ENCODE measurements around the gene PNKP.

Gene PNKP

DNA sequence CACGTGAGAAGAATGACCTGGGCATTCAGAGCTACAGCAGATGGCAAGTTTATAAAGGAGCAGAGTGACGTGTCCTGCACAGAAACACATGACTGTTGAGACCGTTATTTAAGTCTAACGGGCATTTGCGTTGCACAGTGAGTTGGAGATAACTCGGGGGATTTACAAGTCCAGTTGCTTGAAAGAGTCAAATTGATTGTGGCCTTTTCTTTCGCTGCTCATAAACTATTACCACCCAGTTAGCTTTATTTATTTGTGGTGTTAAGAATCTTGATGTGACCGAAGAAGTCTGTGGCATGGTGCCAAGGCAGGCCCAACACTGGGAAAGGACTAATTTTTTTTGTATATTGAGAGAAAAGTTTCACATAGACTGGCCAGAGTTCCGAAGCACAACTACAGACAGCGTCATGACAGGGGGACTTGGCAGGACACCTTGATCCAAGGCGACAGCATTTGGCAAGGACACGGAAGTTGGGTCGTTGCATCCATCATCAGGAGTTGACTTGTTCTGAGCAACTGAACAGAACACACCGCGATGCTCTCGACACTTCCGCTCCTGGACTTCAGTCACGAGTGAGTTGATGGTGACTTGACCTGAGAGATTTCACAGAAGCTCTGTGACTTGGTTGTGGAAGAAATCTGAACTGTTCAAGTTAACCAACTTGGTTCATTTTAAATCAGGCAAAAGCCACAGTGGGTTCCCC, 28.3 kb downstream of the PNKP start:
- in situ Hi-C loops (cut with HindIII; ENCODE audit: low sequenced_read_pairs) = no loop called here
- no peak for DNase-seq (ENCODE audit: low read depth, low spot score)
- no peak overlapping the region for H3K4me3 ChIP-seq (ENCODE audit: low read depth, low read length)
- TF ChIP-seq, protein P1, sequence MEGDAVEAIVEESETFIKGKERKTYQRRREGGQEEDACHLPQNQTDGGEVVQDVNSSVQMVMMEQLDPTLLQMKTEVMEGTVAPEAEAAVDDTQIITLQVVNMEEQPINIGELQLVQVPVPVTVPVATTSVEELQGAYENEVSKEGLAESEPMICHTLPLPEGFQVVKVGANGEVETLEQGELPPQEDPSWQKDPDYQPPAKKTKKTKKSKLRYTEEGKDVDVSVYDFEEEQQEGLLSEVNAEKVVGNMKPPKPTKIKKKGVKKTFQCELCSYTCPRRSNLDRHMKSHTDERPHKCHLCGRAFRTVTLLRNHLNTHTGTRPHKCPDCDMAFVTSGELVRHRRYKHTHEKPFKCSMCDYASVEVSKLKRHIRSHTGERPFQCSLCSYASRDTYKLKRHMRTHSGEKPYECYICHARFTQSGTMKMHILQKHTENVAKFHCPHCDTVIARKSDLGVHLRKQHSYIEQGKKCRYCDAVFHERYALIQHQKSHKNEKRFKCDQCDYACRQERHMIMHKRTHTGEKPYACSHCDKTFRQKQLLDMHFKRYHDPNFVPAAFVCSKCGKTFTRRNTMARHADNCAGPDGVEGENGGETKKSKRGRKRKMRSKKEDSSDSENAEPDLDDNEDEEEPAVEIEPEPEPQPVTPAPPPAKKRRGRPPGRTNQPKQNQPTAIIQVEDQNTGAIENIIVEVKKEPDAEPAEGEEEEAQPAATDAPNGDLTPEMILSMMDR (IDR thresholded peaks at IDR 0.05; ENCODE audit: low read depth, low read length) = no peak

DNA sequence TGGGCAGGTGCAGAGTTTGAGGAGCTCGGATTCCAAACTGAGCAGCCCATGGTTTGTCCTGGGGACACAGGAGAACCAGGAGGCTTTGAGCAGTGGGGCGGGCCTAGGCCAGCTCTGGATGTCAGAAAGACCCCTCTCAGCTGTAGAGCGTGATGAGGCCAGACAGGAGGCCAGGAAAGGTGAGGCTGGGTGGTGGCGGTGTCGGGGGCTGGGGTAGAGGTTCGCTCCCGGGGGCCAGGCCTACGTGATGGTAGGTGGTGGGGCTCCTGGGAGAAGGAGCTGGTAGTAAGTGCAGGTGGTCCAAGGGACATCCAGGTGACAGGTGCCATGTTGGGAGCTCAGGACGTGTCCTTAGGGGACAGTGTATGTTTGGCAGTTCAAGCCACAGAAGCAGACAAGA, 30.0 kb downstream of the PNKP start:
- in situ Hi-C loops (cut with HindIII; ENCODE audit: low sequenced_read_pairs) = no loop called here
- H3K4me3 ChIP-seq (ENCODE audit: low read depth, low read length) = no peak overlapping the region
- DNase-seq (ENCODE audit: low read depth, low spot score) = no peak
- TF ChIP-seq, protein P1 (IDR thresholded peaks at IDR 0.05; ENCODE audit: low read depth, low read length) = no peak

DNA sequence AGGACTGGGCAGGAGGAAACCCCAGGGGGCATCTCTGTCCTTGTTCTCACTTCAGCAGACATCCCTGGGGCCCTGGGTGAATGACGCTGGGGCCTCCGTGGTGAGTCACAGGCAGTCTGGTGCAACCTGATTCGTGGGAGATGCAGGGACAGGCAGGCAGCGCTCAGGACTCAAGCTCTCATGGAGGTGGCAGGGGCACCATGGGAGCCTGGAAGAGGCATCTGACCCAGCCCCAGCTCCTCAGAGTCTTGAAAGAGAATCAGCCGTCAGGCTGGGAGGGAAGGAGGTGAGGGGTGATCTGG, 30.4 kb downstream of the PNKP start:
- H3K4me3 ChIP-seq (ENCODE audit: low read depth, low read length) = no peak overlapping the region
- DNase-seq (ENCODE audit: low read depth, low spot score) = peak; percentile 43
- in situ Hi-C loops (cut with HindIII; ENCODE audit: low sequenced_read_pairs) = no loop called here
- TF ChIP-seq, protein P1 (IDR thresholded peaks at IDR 0.05; ENCODE audit: low read depth, low read length) = no peak

DNA sequence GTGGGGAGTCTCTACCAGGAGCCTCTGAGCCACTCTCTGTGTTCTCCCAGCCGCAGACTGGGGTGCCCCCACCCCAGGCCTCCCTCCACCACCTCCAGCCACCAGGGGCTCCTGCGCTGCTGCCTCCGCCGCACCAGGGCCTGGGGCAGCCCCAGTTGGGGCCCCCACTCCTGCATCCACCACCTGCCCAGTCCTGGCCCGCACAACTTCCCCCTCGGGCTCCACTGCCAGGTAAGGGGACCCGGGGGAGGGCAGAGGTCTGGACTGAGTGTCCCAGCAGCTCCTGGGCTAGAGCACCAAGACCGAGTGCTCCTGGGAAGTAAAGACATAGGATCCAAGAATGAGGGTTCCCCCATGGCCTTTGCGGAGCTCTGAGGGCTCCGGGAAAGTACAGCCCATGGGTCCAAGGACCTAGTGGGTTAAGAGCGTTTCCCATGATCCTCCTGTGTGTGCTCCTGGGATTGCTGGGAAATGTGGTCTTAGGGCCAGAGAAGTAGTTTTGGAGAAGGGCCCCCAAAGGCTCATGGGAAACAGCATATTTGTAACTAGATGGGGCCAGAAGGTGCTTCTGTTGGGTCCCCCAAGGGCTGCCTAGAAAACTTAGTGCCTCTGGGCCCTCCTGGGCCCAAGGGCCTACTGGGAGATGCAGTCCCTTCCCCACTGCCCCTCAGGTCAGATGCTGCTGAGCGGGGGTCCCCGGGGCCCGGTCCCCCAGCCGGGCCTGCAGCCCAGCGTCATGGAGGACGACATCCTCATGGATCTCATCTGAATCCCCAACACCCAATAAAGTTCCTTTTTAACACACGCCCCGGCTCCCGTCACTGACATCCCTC, 31.0 kb downstream of the PNKP start:
- in situ Hi-C loops (cut with HindIII; ENCODE audit: low sequenced_read_pairs) = no loop called here
- no peak for DNase-seq (ENCODE audit: low read depth, low spot score)
- no peak overlapping the region for H3K4me3 ChIP-seq (ENCODE audit: low read depth, low read length)
- TF ChIP-seq, protein P1 (IDR thresholded peaks at IDR 0.05; ENCODE audit: low read depth, low read length) = no peak

DNA sequence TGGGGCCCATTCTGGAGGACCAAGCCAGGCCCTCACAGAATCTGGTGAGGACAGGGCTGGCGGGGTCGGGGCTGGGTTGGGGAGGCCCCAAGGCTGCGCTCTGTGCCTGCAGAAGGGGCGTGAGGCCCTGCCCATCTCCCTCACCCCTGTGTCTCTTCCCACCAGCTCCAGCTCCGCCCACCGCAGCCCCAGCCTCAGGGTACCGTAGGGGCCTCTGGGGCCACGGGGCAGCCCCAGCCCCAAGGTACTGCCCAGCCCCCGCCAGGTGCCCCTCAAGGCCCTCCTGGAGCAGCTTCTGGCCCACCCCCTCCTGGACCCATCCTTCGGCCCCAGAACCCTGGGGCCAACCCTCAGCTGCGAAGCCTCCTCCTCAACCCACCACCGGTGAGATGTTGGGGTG, 31.8 kb downstream of the PNKP start:
- in situ Hi-C loops (cut with HindIII; ENCODE audit: low sequenced_read_pairs) = no loop called here
- no peak for DNase-seq (ENCODE audit: low read depth, low spot score)
- no peak overlapping the region for H3K4me3 ChIP-seq (ENCODE audit: low read depth, low read length)
- TF ChIP-seq, protein P1 (IDR thresholded peaks at IDR 0.05; ENCODE audit: low read depth, low read length) = no peak

DNA sequence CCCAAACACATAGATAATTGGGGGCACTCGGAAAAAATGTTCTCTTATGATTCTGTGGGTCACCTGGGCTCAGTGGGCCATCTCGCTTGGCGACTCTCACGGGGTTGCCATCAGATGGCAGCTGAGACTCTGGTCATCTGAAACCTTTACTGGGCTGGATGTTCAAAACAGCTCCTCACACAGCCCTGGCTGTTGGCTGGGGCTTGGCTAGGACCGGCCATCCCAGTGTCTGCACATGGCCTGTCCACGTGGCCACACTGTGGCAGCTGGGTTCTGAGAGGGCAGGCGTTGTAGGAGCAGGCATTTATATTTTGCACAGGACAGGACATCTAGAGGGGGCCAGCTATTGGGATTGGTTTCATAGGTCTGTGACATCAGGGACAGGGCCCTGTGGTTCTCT, 33.8 kb downstream of the PNKP start:
- no peak overlapping the region for H3K4me3 ChIP-seq (ENCODE audit: low read depth, low read length)
- in situ Hi-C loops (cut with HindIII; ENCODE audit: low sequenced_read_pairs) = no loop called here
- DNase-seq (ENCODE audit: low read depth, low spot score) = no peak
- TF ChIP-seq, protein P1 (IDR thresholded peaks at IDR 0.05; ENCODE audit: low read depth, low read length) = no peak

All from astrocyte of the spinal cord (primary cell).